GM18511 (cell line): Measurements from ENCODE around the gene ATXN7L3.
"Not testable (repeated sequence)": the region's sequence is repeated elsewhere in the genome, so short reads cannot be mapped to it uniquely, and the experiment has no call there.

Experiments
- ATAC-seq: cut with Tn5 transposase; IDR thresholded peaks from one replicate; pipeline ENCODE4 v1.9.1; 2021; ENCODE audit warnings: mild to moderate bottlenecking, moderate library complexity; ENCODE audit not compliant: unreplicated experiment

Gene ATXN7L3

DNA sequence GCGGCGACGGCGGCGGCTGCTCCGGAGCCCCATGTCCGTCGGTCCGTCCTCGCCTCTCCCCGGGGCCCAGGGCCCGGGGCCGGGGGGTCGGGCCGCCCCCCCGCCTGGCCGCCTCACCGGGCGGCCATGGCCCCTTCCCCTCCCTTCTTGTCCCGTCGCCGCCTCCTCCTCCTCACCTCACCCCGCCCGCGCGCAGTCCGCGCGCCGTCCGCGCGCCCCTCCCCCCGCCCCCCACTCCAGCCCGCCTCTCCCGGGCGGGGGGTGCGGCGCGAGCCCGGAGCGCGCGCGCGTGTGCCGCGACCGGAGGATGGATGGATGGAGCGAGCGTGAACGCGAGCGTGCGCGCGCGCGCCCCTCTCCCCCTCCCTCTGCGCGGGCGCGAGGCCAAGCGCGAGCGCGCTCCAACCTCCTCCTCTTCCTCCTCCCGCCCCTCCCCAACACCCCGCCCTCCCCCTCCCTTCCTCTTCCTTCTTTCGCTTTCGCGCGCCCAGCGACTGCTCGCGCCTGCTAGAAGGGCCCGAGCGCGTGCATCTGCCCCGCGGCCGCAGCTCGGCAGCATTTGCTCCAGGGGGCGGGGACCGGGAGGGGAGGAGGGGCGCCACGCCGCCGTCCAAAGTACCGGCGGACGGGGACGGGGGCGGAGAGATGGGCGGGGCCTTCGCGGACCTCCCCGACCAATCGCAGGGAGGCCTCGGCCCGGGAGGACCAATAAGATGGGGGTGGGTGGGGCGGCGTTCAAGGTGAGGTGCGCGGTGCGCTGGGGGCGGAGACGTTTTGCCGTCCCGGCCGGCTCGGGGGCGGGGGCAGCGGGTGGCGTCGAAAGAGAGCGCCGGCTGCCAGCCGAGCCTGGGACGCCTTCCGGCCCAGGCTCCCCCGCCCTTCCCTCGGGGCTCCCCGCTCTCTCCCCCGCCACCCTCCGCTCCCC lies at the start of gene ATXN7L3:
Gene ATXN7L3 (minus strand): TSS at position 332 of the 925 bp plus-strand sequence. CDS start 1,814 bp downstream, outside the sequence.
- peak; percentile 70 for ATAC-seq

DNA sequence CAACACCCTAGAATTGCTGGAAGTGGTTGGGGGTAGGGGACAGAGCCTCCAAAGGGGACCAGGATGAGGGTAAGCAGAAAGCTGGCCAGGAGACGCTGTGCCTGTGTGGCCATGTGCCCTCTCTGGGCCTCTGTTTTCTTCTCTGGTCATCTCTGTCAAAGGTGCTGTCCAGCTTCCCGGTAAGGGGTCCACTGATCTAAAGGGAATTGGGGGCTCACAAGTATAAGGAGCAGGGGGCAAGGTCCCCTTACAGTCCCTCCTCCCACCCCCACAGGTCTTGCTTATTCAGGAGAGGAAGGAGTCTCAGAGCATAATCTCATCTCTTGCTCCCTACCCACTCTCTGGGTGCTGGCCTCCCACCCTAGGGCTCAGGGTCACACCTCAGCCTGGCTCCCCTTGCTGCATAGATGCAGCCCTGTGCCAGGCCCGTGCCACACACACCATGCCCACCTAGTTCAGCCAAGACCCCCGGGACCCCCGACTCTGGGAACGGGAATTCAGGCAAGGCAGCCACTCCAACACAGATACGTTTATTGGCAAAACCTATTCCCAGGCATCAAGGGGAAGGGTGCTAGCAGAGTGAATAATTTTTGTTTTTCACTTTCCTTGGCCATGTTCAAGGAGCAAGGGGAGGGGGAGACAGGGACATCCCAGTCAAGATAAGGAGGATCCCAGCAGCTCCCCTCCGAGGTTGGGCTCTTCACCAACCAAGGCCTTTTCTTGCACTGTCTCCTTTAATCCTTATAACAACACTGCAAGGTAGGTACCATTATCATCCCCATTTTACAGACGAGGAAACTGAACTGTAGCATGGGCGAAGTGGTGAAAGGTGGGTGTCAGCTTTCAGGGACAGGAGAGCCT lies 48.4 kb upstream of the ATXN7L3 start:
- ATAC-seq: no peak

DNA sequence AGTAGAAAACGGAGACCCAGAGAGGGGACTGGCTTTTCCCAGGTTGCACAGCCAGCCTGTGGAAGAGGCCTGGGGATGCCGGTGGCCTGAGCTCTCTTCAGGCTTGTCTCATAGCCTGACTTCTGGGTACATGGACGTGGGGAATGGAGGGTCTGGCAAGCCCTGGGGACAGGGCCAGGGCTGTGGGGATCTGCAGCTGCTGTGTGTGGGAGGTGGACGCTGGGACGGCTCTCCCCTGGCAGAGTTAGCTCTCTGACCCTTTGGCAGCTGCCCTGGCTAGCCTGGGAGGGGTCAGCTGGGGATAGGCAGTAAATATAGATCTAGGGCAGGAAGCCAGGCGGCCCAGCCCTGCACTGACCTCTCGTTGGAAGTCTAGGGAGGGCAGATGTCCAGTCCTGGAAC lies 47.8 kb upstream of the ATXN7L3 start:
- ATAC-seq: no peak

GRCh38 chr17:44241106-44241624 lies 41.5 kb upstream of the ATXN7L3 start:
- ATAC-seq: no peak

GRCh38 chr17:44237886-44238285 lies 38.2 kb upstream of the ATXN7L3 start:
- ATAC-seq: not testable (repeated sequence)

DNA sequence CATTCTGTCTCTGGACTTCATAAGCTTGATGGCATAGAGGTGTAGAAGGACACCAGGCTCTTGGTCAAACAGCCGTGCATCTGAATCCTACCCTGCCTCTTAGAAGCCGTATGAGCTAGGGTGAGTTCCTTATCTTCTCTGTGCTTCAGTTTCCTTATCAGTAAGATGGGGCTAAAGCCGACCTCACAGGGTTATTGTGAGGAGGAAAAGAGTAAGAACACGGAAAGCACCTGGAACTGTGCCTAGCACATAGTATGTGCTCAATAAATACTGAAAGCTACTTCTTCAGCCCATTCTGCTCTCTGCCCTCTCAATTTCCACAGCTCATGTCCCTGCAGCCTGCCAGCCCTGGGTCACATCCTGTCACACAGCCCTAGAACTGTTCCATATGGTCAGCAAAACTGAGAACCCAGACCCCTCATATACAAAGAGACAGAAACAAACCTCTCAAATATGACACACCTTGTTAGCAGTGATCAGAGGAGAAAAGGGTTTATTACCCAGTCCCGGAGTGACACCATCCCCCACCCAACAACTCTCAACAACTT lies 36.8 kb upstream of the ATXN7L3 start:
- no peak for ATAC-seq

- no peak for ATAC-seq
Observed at GRCh38 chr17:44235583-44235936, 35.9 kb upstream of the ATXN7L3 start.

- ATAC-seq: no peak
Observed at GRCh38 chr17:44233582-44233981, 33.9 kb upstream of the ATXN7L3 start.

- ATAC-seq: no peak
Observed at GRCh38 chr17:44232061-44232460, 32.4 kb upstream of the ATXN7L3 start.

GRCh38 chr17:44230140-44230539 lies 30.5 kb upstream of the ATXN7L3 start:
- no peak for ATAC-seq

DNA sequence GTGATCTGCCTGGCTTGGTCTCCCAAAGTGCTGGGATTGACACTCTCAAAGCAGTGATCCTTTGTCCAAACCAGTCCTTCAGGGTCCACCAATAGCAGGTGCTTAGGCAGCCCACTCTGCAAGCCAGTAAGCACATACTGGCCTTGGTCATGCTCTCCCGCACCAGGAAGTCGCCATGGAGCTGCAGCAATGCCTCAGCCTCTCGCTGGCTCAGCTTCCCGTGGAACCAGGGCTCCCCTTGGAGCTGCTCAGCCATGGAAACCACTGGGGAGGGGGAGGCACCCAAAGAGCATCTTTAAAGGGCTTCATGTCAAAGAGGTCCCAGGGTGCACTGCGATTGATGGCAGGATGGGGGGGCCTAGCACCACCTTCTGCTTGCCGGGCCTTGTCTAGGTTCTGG lies 29.4 kb upstream of the ATXN7L3 start:
- no peak for ATAC-seq

DNA sequence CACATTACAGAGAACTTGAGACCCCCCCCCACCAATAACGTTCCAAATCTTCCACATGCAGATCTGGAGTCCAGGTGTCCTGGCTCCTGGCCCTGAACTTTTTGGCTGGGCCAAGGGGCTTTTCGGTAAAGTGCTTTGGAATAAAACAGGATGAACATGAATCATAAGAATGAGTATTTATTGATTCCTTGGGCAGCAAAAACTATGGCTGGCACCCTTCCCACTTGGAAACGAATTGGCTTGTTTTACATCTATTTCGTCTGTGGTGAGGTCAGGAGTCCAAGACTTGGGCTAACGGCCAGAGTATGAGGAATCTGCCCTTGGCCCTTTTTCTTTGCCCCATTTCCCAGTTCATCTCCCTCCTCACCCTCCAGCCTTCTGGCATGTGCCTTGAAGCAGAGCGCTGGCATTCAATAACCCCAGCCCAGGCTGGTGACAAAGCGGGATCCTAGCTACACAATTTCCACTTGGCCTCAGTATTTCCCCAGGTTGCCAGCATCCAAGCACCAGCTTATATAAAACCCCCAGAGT lies 23.9 kb upstream of the ATXN7L3 start:
- no peak for ATAC-seq

GRCh38 chr17:44222112-44222869 lies 22.6 kb upstream of the ATXN7L3 start:
- no peak for ATAC-seq

- ATAC-seq: no peak
Observed at GRCh38 chr17:44221862-44222111, 22.1 kb upstream of the ATXN7L3 start.

GRCh38 chr17:44221084-44221861 lies 21.6 kb upstream of the ATXN7L3 start:
- no peak for ATAC-seq

GRCh38 chr17:44220213-44221083 lies 20.8 kb upstream of the ATXN7L3 start:
- no peak for ATAC-seq

- peak; percentile 10 for ATAC-seq
Observed at GRCh38 chr17:44219616-44220212, 20.0 kb upstream of the ATXN7L3 start, which contains the start of gene UBTF. Gene UBTF (minus strand): TSS chr17:44219675. CDS start chr17:44218229, 1,446 bp downstream.

- peak; percentile 37 for ATAC-seq
Observed at GRCh38 chr17:44219108-44219615, 19.5 kb upstream of the ATXN7L3 start.
